Measurements from ENCODE around the gene ATAD5. TPM values are rescaled to one million over a fixed set of nuclear protein-coding genes. Genes with fewer than 3 reads are reported as not detected.

The ATAD5 gene
- total and polyA plus RNA-seq, 2 of the 13 experiments (the other 11 are each of a cell fraction or from before 2014, with no cell fraction given) = 1.8 to 10.7 TPM

- no peak for ATAC-seq
- in situ Hi-C loops (cut with HindIII; ENCODE audit: extremely low pct_ligation_motif_present, low pct_unique_long_range_greater_than_20kb) = no loop called here
- peaks cover 0 to 2% of the 10 kb centered on the region in 2 experiments; a peak in 1 of 5 replicates for H3K36me3 ChIP-seq (replicated peaks in 1 of 2; ENCODE audit: control insufficient read depth in 1 of 2, insufficient read depth in 2 of 2, low read length in 2 of 2)
- FAIRE-seq = no peak
- peak overlapping the region; percentile 80 to 96 (median 86); a peak in 5 of 6 replicates for H3K4me3 ChIP-seq (replicated peaks in 1 of 3; ENCODE audit: insufficient read depth in 1 of 3, low read depth in 2 of 3, low read length in 3 of 3)
- peak overlapping the region; percentile 62 for H3K4me2 ChIP-seq (ENCODE audit: low read depth, low read length)
- no TSS peak for BruUV-seq (replicated peaks)
- ChIA-PET CTCF (ENCODE audit: low intra/inter-chr PET ratio, low total read pairs) (no interaction called here), POLR2A (no interaction called here)
- H3K79me2 ChIP-seq (ENCODE audit: insufficient read depth, low read length) = peaks cover 47% of the 10 kb centered on the region
- H3K27me3 ChIP-seq (ENCODE audit: control insufficient read depth in 1 of 2, insufficient read depth in 2 of 2, low read length in 2 of 2) = no peaks in the 10 kb centered on the region; a peak in 1 of 5 replicates
- H3K9ac ChIP-seq (ENCODE audit: insufficient read depth, low read depth, low read length) = peak overlapping the region; percentile 79
- 83% methylated on average over 7 of the region's 7 CpGs for WGBS (ENCODE audit: low lambda C conversion rate)
- no peak overlapping the region for H2AFZ ChIP-seq (ENCODE audit: low read length)
- H3K9me3 ChIP-seq (ENCODE audit: low read length) = no peaks in the 10 kb centered on the region
- no peak for DNase-seq (ENCODE audit: low spot score)
- intact Hi-C loops (cut with micrococcal nuclease; ENCODE audit: unreplicated experiment) = no loop called here
- H3K27ac ChIP-seq (ENCODE audit: extremely low read length, insufficient read depth, low read length) = no peak overlapping the region
- peaks cover 57% of the 10 kb centered on the region for H3K4me1 ChIP-seq (ENCODE audit: insufficient read depth, low read length)
- H4K20me1 ChIP-seq (ENCODE audit: insufficient read depth, low read length) = no peaks in the 10 kb centered on the region; the same call in 1 of the 2 replicates
- no peak for TF ChIP-seq NFKB2 (CRISPR knock-in tag; IDR thresholded peaks at IDR 0.05; ENCODE audit: borderline replicate concordance)
- no peak for TF ChIP-seq NKX3-1 (CRISPR knock-in tag; IDR thresholded peaks at IDR 0.05)
- no peak for TF ChIP-seq IKZF1 (IDR thresholded peaks at IDR 0.05)
- TF ChIP-seq CBX5 (CRISPR knock-in tag; IDR thresholded peaks at IDR 0.05; ENCODE audit: borderline replicate concordance) = no peak
- no peak for TF ChIP-seq MAF1 (CRISPR knock-in tag; IDR thresholded peaks at IDR 0.05; ENCODE audit: borderline replicate concordance)
- TF ChIP-seq ZNF318 (CRISPR knock-in tag; IDR thresholded peaks at IDR 0.05) = no peak
- TF ChIP-seq AHR (CRISPR knock-in tag; IDR thresholded peaks at IDR 0.05) = no peak
- TF ChIP-seq AHDC1 (CRISPR knock-in tag; IDR thresholded peaks at IDR 0.05; ENCODE audit: borderline replicate concordance) = no peak
- TF ChIP-seq RELA (CRISPR knock-in tag; IDR thresholded peaks at IDR 0.05) = no peak
- TF ChIP-seq SUZ12 (IDR thresholded peaks at IDR 0.05; ENCODE audit: low read depth, low read length) = no peak
These were observed 8.3 kb upstream of the ATAD5 start for GRCh38 chr17:30823421-30823820.

Measured in HepG2 (cell line).